ENCODE measurements around the gene HLA-G.
"Not testable (repeated sequence)": the region's sequence is repeated elsewhere in the genome, so short reads cannot be mapped to it uniquely, and the experiment has no call there.

HLA-G gene

GRCh38 chr6:29827579-29828470, at the start of gene HLA-G:
TSS of gene HLA-G (plus strand) at chr6:29827825. CDS start at chr6:29827845, 20 bp downstream.
- no peak for FAIRE-seq

- FAIRE-seq = not testable (repeated sequence)
Measured at GRCh38 chr6:29780019-29780698, 47.5 kb upstream of the HLA-G start.

- no peak for FAIRE-seq
Measured at GRCh38 chr6:29789176-29789575, 38.4 kb upstream of the HLA-G start.

GRCh38 chr6:29790626-29791025, 37.0 kb upstream of the HLA-G start:
- FAIRE-seq = no peak

- FAIRE-seq = no peak
Measured at GRCh38 chr6:29791162-29791561, 36.5 kb upstream of the HLA-G start.

- FAIRE-seq = no peak
Measured at GRCh38 chr6:29791786-29792122, 35.9 kb upstream of the HLA-G start.

- FAIRE-seq = no peak
Measured at GRCh38 chr6:29792123-29793035, 35.2 kb upstream of the HLA-G start.

- no peak for FAIRE-seq
Measured at GRCh38 chr6:29793036-29793356, 34.6 kb upstream of the HLA-G start.

- FAIRE-seq = no peak
Measured at GRCh38 chr6:29793796-29794195, 33.8 kb upstream of the HLA-G start.

- FAIRE-seq = no peak
Measured at GRCh38 chr6:29796026-29796425, 31.6 kb upstream of the HLA-G start.

- no peak for FAIRE-seq
Measured at GRCh38 chr6:29797135-29797534, 30.5 kb upstream of the HLA-G start.

- no peak for FAIRE-seq
Measured at GRCh38 chr6:29797966-29798365, 29.7 kb upstream of the HLA-G start.

- no peak for FAIRE-seq
Measured at GRCh38 chr6:29800254-29800653, 27.4 kb upstream of the HLA-G start.

GRCh38 chr6:29806387-29806786, 21.2 kb upstream of the HLA-G start:
- FAIRE-seq = no peak

GRCh38 chr6:29809249-29809648, 18.4 kb upstream of the HLA-G start:
- FAIRE-seq = no peak

GRCh38 chr6:29810371-29810770, 17.3 kb upstream of the HLA-G start:
- no peak for FAIRE-seq

GRCh38 chr6:29811377-29811776, 16.2 kb upstream of the HLA-G start:
- no peak for FAIRE-seq

- no peak for FAIRE-seq
Measured at GRCh38 chr6:29813066-29813465, 14.6 kb upstream of the HLA-G start.

GRCh38 chr6:29813809-29814208, 13.8 kb upstream of the HLA-G start:
- FAIRE-seq = no peak

- FAIRE-seq = no peak
Measured at GRCh38 chr6:29814379-29815117, 13.1 kb upstream of the HLA-G start.

- FAIRE-seq = no peak
Measured at GRCh38 chr6:29815118-29815750, 12.4 kb upstream of the HLA-G start.

- FAIRE-seq = no peak
Measured at GRCh38 chr6:29816030-29816429, 11.6 kb upstream of the HLA-G start.

Measured in colon (tissue), 2 donors.